Measurements from ENCODE around the gene MEIOC. TPM values are rescaled to one million over a fixed set of nuclear protein-coding genes. Genes with fewer than 3 reads are reported as not detected.
"Not testable (repeated sequence)": the region's sequence is repeated elsewhere in the genome, so short reads cannot be mapped to it uniquely, and the experiment has no call there.

Gene MEIOC
- 0.27 and 0.34 TPM in 2 replicates for total RNA-seq (2014; rRNA removed; shearing (Covaris generic))

- DNase-seq (ENCODE audit: low read depth) = peak; percentile 28
These were observed at the start of gene MEIOC for GRCh38 chr17:44655983-44656710. MEIOC (plus strand) TSS chr17:44656468; CDS start chr17:44656614, 146 bp downstream.

- DNase-seq (ENCODE audit: low read depth) = no peak
These were observed 49.6 kb upstream of the MEIOC start for GRCh38 chr17:44606658-44607057.

GRCh38 chr17:44607836-44608690 is 48.2 kb upstream of the MEIOC start:
- DNase-seq (ENCODE audit: low read depth) = peak; percentile 59

GRCh38 chr17:44608727-44609435 is 47.4 kb upstream of the MEIOC start:
- no peak for DNase-seq (ENCODE audit: low read depth)

- no peak for DNase-seq (ENCODE audit: low read depth)
These were observed 45.9 kb upstream of the MEIOC start for GRCh38 chr17:44610331-44610730.

- no peak for DNase-seq (ENCODE audit: low read depth)
These were observed 45.4 kb upstream of the MEIOC start for GRCh38 chr17:44610871-44611270.

- no peak for DNase-seq (ENCODE audit: low read depth)
These were observed 41.4 kb upstream of the MEIOC start for GRCh38 chr17:44614862-44615261.

- not testable (repeated sequence) for DNase-seq (ENCODE audit: low read depth)
These were observed 37.6 kb upstream of the MEIOC start for GRCh38 chr17:44618652-44619051.

GRCh38 chr17:44623070-44623725 is 33.1 kb upstream of the MEIOC start:
- DNase-seq (ENCODE audit: low read depth) = no peak

- DNase-seq (ENCODE audit: low read depth) = no peak
These were observed 28.6 kb upstream of the MEIOC start for GRCh38 chr17:44627513-44628242.

- DNase-seq (ENCODE audit: low read depth) = peak; percentile 22
These were observed 27.8 kb upstream of the MEIOC start for GRCh38 chr17:44628243-44629188.

- DNase-seq (ENCODE audit: low read depth) = no peak
These were observed 27.0 kb upstream of the MEIOC start for GRCh38 chr17:44629314-44629713.

- no peak for DNase-seq (ENCODE audit: low read depth)
These were observed 25.6 kb upstream of the MEIOC start for GRCh38 chr17:44630703-44631102.

GRCh38 chr17:44633998-44634397 is 22.3 kb upstream of the MEIOC start:
- no peak for DNase-seq (ENCODE audit: low read depth)

GRCh38 chr17:44634401-44634800 is 21.9 kb upstream of the MEIOC start:
- not testable (repeated sequence) for DNase-seq (ENCODE audit: low read depth)

GRCh38 chr17:44636562-44636961 is 19.7 kb upstream of the MEIOC start:
- DNase-seq (ENCODE audit: low read depth) = peak; percentile 13

- no peak for DNase-seq (ENCODE audit: low read depth)
These were observed 19.2 kb upstream of the MEIOC start for GRCh38 chr17:44637066-44637465.

- no peak for DNase-seq (ENCODE audit: low read depth)
These were observed 13.4 kb upstream of the MEIOC start for GRCh38 chr17:44642834-44643233.

- DNase-seq (ENCODE audit: low read depth) = no peak
These were observed 10.9 kb upstream of the MEIOC start for GRCh38 chr17:44645341-44645740.

GRCh38 chr17:44646280-44646679 is 10.0 kb upstream of the MEIOC start:
- no peak for DNase-seq (ENCODE audit: low read depth)

Measured in Daoy (cell line).